ENCODE results near the gene CCDC106.

DNA sequence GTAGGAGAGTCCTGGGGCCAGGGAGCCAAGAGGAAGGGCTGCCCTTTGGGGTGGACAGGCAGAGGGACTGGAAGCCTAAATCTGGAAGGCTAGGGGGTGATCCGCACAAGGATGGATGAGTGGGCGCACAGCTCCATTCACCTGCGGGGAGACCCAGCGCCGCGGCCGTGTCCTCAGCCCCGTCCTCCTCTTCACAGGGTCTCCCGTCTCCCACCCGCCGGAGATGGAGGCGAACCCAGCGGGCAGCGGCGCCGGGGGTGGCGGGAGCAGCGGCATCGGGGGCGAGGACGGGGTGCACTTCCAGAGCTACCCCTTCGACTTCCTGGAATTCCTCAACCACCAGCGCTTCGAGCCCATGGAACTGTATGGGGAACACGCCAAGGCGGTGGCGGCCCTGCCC is 34.6 kb upstream of the CCDC106 start:
- no peak for TF ChIP-seq EZH2 (IDR thresholded peaks at IDR 0.05; ENCODE audit: low read length)
- TF ChIP-seq, protein P1, sequence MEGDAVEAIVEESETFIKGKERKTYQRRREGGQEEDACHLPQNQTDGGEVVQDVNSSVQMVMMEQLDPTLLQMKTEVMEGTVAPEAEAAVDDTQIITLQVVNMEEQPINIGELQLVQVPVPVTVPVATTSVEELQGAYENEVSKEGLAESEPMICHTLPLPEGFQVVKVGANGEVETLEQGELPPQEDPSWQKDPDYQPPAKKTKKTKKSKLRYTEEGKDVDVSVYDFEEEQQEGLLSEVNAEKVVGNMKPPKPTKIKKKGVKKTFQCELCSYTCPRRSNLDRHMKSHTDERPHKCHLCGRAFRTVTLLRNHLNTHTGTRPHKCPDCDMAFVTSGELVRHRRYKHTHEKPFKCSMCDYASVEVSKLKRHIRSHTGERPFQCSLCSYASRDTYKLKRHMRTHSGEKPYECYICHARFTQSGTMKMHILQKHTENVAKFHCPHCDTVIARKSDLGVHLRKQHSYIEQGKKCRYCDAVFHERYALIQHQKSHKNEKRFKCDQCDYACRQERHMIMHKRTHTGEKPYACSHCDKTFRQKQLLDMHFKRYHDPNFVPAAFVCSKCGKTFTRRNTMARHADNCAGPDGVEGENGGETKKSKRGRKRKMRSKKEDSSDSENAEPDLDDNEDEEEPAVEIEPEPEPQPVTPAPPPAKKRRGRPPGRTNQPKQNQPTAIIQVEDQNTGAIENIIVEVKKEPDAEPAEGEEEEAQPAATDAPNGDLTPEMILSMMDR (optimal IDR thresholded peaks at IDR 0.05 in 1 of 3, IDR thresholded peaks at IDR 0.05 in 1 of 3, conservative IDR thresholded peaks at IDR 0.05 in 1 of 3; ENCODE audit: extremely low read depth in 1 of 3, insufficient read depth in 2 of 3, low read length in 3 of 3): no peak

All from keratinocyte (primary cell).